Neural progenitor cell (in vitro differentiated cells): ENCODE results near the gene PSD2. TPM values are rescaled to one million over a fixed set of nuclear protein-coding genes. Genes with fewer than 3 reads are reported as not detected.

Experiments
- DNase-seq: peaks from one replicate; pipeline ENCODE4 v3.0.0-alpha.2; 2016; ENCODE audit warnings: low spot score
- H2AFZ ChIP-seq: fragments of 200-600 bp; sonication (generic); replicated peaks from 2 replicates; pipeline ENCODE4 v1.6.1; 2016; ENCODE audit warnings: antibody characterized with exemption
- H3F3A ChIP-seq: fragments of 200-600 bp; sonication (generic); 2 replicates; pipeline ENCODE4 v1.6.1; 2016; ENCODE audit warnings: antibody characterized with exemption, low read depth
- H3K27ac ChIP-seq: fragments of 200-600 bp; sonication (generic); 2 replicates; pipeline ENCODE4 v1.5.1; 2016; ENCODE audit warnings: mild to moderate bottlenecking
- H3K27me3 ChIP-seq: fragments of 200-600 bp; sonication (generic); 2 replicates; pipeline ENCODE4 v1.6.1; 2016; ENCODE audit warnings: mild to moderate bottlenecking, moderate library complexity
- H3K36me3 ChIP-seq: fragments of 200-600 bp; sonication (generic); 2 replicates; pipeline ENCODE4 v1.5.1; 2016
- H3K4me1 ChIP-seq: fragments of 200-600 bp; sonication (generic); 2 replicates; pipeline ENCODE4 v1.6.1; 2016; ENCODE audit warnings: mixed run types
- H3K4me2 ChIP-seq: fragments of 200-600 bp; sonication (generic); 2 replicates; pipeline ENCODE4 v1.6.1; 2016
- H3K4me3 ChIP-seq: fragments of 200-600 bp; sonication (generic); 2 replicates; pipeline ENCODE4 v1.5.1; 2016
- H3K79me2 ChIP-seq: fragments of 200-600 bp; sonication (generic); 2 replicates; pipeline ENCODE4 v1.6.1; 2016; ENCODE audit warnings: low read depth
- H3K9ac ChIP-seq: fragments of 200-600 bp; sonication (generic); 2 replicates; pipeline ENCODE4 v1.6.1; 2016
- H3K9me3 ChIP-seq: fragments of 200-600 bp; sonication (generic); 2 replicates; pipeline ENCODE4 v1.5.1; 2016; ENCODE audit warnings: low read depth
- H4K20me1 ChIP-seq: fragments of 200-600 bp; sonication (generic); 2 replicates; pipeline ENCODE4 v1.6.1; 2016; ENCODE audit warnings: low read depth
- H3K27ac Mint-ChIP-seq: 3 replicates; pipeline ENCODE4 v1.8.0; 2021; ENCODE audit warnings: mixed read lengths
- H3K27me3 Mint-ChIP-seq: 2 replicates; pipeline ENCODE4 v1.8.0; 2022; ENCODE audit warnings: low read depth, mild to moderate bottlenecking, inconsistent platforms, moderate library complexity, mixed read lengths; ENCODE audit not compliant: insufficient read depth
- H3K36me3 Mint-ChIP-seq: 3 replicates; pipeline ENCODE4 v1.8.0; 2021; ENCODE audit warnings: mixed read lengths
- H3K4me1 Mint-ChIP-seq: 3 replicates; pipeline ENCODE4 v1.8.0; 2021; ENCODE audit warnings: mixed read lengths
- H3K4me3 Mint-ChIP-seq: 3 replicates; pipeline ENCODE4 v1.8.0; 2021; ENCODE audit warnings: mild to moderate bottlenecking, moderate library complexity, mixed read lengths
- H3K9me3 Mint-ChIP-seq: 3 replicates; pipeline ENCODE4 v1.8.0; 2020; ENCODE audit warnings: mixed read lengths
- CTCF ChIP-seq: fragments of 200-600 bp; sonication (generic); IDR thresholded peaks from 2 replicates; pipeline ENCODE4 v1.5.1; 2017; ENCODE audit warnings: antibody characterized with exemption, mild to moderate bottlenecking
- EZH2 ChIP-seq: fragments of 200-600 bp; sonication (generic); IDR thresholded peaks from 2 replicates; pipeline ENCODE4 v1.6.1; 2017; ENCODE audit warnings: antibody characterized with exemption, mild to moderate bottlenecking, moderate library complexity
- EZH2phosphoT487 ChIP-seq: fragments of 200-600 bp; sonication (generic); IDR thresholded peaks from 2 replicates; pipeline ENCODE4 v1.6.1; 2017; ENCODE audit warnings: antibody characterized with exemption
- total RNA-seq: library from RNA; depleted of rRNA; stranded (reverse); fragments of >200 nt; gene quantifications from 2 replicates; pipeline ENCODE4 v1.2.3, GENCODE V29; 2015; ENCODE audit warnings: low replicate concordance

Gene PSD2
- total RNA-seq, 1 donor from 2014 or later: 0.09 TPM

- no peaks in the 10 kb centered on the region for H3K27me3 ChIP-seq
- Mint-ChIP-seq H3K4me3 (no peak overlapping the region), H3K4me1 (no peaks in the 10 kb centered on the region), H3K27me3 (peaks cover 8% of the 10 kb centered on the region), H3K27ac (no peak overlapping the region), H3K9me3 (peaks cover 3% of the 10 kb centered on the region), H3K36me3 (no peaks in the 10 kb centered on the region)
- H3K9ac ChIP-seq: no peak overlapping the region
- no peaks in the 10 kb centered on the region for H3K9me3 ChIP-seq
- no peak overlapping the region for H3K4me2 ChIP-seq
- H3K4me3 ChIP-seq: no peak overlapping the region
- H3K36me3 ChIP-seq: no peaks in the 10 kb centered on the region
- TF ChIP-seq CTCF (no peak), EZH2phosphoT487 (no peak), EZH2 (no peak)
- H4K20me1 ChIP-seq: peaks cover 6% of the 10 kb centered on the region
- no peaks in the 10 kb centered on the region for H3K4me1 ChIP-seq
- DNase-seq: no peak
- H2AFZ ChIP-seq: no peak overlapping the region
- H3K79me2 ChIP-seq: no peaks in the 10 kb centered on the region
- no peak overlapping the region for H3K27ac ChIP-seq
- H3F3A ChIP-seq: no peaks in the 10 kb centered on the region
Observed at GRCh38 chr5:139812836-139813805, 17.5 kb downstream of the PSD2 start.

- Histone ChIP-seq H3K36me3 (no peaks in the 10 kb centered on the region), H3K79me2 (no peaks in the 10 kb centered on the region), H3K4me3 (no peak overlapping the region), H3K27me3 (peaks cover 5% of the 10 kb centered on the region), H3K9me3 (no peaks in the 10 kb centered on the region), H3K4me2 (no peak overlapping the region), H3F3A (no peaks in the 10 kb centered on the region), H2AFZ (no peak overlapping the region), H3K9ac (no peak overlapping the region), H3K27ac (no peak overlapping the region), H4K20me1 (peaks cover 2% of the 10 kb centered on the region), H3K4me1 (no peaks in the 10 kb centered on the region)
- TF ChIP-seq CTCF (no peak), EZH2phosphoT487 (no peak), EZH2 (no peak)
- H3K4me1 Mint-ChIP-seq: no peaks in the 10 kb centered on the region
- no peaks in the 10 kb centered on the region for H3K36me3 Mint-ChIP-seq
- no peak overlapping the region for H3K27ac Mint-ChIP-seq
- no peak overlapping the region for H3K4me3 Mint-ChIP-seq
- DNase-seq: no peak
- H3K9me3 Mint-ChIP-seq: peaks cover 6% of the 10 kb centered on the region
- H3K27me3 Mint-ChIP-seq: peaks cover 7% of the 10 kb centered on the region
Observed at GRCh38 chr5:139814191-139814601, 18.6 kb downstream of the PSD2 start.

GRCh38 chr5:139814704-139815280 lies 19.2 kb downstream of the PSD2 start:
- H3F3A ChIP-seq: no peaks in the 10 kb centered on the region
- H3K4me1 ChIP-seq: no peaks in the 10 kb centered on the region
- H3K9me3 ChIP-seq: no peaks in the 10 kb centered on the region
- no peaks in the 10 kb centered on the region for H3K79me2 ChIP-seq
- Mint-ChIP-seq H3K4me1 (no peaks in the 10 kb centered on the region), H3K27ac (no peak overlapping the region), H3K36me3 (no peaks in the 10 kb centered on the region), H3K4me3 (no peak overlapping the region), H3K27me3 (peaks cover 7% of the 10 kb centered on the region), H3K9me3 (peaks cover 6% of the 10 kb centered on the region)
- H3K27ac ChIP-seq: no peak overlapping the region
- H3K36me3 ChIP-seq: no peaks in the 10 kb centered on the region
- no peak for DNase-seq
- no peak overlapping the region for H3K4me2 ChIP-seq
- TF ChIP-seq CTCF (no peak), EZH2phosphoT487 (no peak), EZH2 (no peak)
- peaks cover 5% of the 10 kb centered on the region for H3K27me3 ChIP-seq
- no peak overlapping the region for H3K4me3 ChIP-seq
- H4K20me1 ChIP-seq: no peaks in the 10 kb centered on the region
- no peak overlapping the region for H2AFZ ChIP-seq
- H3K9ac ChIP-seq: no peak overlapping the region
